22Rv1 (cell line): ENCODE results near the gene TMEM163.

Experiments used
- H3K27ac ChIP-seq: fragments of 450-650 bp; 2 replicates; pipeline ENCODE4 v1.5.1; 2017
- ZFX ChIP-seq: fragments of 450-650 bp; IDR thresholded peaks from 2 replicates; pipeline ENCODE4 v1.6.1; 2017; ENCODE audit warnings: antibody characterized with exemption, borderline replicate concordance
- TF ChIP-seq, protein P1 (sequence below): fragments of 450-650 bp; IDR thresholded peaks from 2 replicates; pipeline ENCODE4 v1.5.1; 2017; ENCODE audit warnings: mild to moderate bottlenecking

Gene TMEM163

DNA sequence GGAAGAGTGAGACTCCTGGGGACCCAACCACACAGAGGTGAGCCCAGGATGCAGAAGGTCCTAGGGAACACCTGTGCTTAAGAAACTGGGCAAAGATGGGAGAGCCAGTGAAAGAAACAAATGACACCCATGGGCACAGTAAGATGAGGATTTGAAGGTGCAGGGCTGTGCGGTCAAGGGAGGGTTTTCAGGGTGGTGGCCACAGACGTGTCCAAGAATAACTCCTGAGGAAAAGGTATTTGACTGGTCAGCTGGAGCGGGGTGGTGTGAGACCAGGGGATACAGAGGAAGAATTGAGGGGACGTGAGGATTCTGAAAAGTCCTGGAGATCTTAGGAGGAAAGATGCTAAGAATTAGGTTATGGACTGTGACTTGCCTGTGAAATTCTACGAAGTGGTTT is 142.9 kb downstream of the TMEM163 start:
- TF ChIP-seq, protein P1, sequence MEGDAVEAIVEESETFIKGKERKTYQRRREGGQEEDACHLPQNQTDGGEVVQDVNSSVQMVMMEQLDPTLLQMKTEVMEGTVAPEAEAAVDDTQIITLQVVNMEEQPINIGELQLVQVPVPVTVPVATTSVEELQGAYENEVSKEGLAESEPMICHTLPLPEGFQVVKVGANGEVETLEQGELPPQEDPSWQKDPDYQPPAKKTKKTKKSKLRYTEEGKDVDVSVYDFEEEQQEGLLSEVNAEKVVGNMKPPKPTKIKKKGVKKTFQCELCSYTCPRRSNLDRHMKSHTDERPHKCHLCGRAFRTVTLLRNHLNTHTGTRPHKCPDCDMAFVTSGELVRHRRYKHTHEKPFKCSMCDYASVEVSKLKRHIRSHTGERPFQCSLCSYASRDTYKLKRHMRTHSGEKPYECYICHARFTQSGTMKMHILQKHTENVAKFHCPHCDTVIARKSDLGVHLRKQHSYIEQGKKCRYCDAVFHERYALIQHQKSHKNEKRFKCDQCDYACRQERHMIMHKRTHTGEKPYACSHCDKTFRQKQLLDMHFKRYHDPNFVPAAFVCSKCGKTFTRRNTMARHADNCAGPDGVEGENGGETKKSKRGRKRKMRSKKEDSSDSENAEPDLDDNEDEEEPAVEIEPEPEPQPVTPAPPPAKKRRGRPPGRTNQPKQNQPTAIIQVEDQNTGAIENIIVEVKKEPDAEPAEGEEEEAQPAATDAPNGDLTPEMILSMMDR: no peak
- TF ChIP-seq ZFX: no peak
- H3K27ac ChIP-seq: no peak overlapping the region

DNA sequence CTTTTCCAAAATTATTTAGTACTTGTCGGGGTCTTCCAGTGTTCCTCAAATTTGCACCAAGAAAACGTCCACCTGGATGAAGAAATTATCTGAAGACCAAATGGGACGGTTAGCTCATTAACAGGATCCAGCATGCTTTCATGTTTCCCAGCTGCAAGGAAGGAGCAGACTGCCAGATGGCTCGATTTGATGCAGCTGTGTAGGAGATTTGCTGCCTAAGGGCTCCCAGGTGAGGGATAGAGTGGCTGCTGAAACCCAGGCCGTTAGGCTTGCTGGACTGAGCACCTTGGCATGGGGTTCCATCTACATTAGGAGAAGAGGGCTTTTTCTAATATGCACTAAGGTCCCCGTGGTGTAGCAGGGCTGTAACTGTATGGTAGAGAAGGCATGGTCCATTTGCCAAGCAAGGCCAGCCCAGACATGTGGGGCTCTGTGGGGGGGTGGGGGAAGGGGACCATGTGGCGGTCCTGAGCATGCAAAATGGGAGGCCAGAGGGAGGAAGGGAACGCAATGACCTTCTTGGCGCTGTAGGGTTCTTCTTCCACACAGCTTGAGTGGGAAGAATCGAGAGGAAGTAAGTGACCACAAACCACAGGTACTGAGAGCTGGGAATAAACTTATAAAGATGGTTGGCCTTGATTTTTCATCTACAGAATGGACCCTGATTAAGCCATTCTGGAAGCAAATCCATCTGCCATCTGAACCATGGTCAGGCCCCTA is 144.0 kb downstream of the TMEM163 start:
- TF ChIP-seq, protein P1: no peak
- no peak for TF ChIP-seq ZFX
- no peak overlapping the region for H3K27ac ChIP-seq

DNA sequence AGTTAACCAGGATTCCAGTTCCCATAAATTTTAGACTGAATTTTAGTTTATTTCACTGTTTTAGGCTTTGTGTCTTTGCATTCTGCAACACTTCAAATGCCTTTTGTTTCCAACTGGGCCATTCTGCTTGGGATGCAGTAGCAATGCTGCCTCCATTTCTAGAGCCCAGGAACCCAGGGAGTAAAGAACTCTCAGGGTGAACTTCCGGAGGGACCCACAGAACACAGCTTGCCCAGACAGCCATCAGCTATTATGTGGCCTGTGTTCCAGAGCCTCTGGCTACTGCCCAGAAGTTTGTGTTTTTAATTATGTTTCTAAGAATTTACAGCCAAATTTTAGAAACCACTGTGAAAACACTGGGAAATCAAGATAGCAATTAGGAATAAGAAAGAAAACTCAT is 145.1 kb downstream of the TMEM163 start:
- H3K27ac ChIP-seq: no peak overlapping the region
- no peak for TF ChIP-seq ZFX
- TF ChIP-seq, protein P1: no peak

DNA sequence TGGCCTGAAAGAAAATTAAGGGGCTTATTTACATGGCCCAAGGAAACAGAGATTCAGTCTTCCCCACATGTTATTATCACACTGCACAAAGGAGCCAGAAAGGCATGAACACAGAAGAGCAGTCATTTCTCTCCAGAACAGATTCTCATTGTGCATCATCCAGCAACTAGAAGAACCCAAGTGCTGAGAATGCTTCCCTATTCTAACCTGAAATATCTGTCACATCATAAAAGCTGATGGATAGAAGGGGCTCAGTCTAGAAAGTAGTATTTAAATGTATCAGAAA is 145.8 kb downstream of the TMEM163 start:
- no peak for TF ChIP-seq ZFX
- TF ChIP-seq, protein P1: no peak
- no peak overlapping the region for H3K27ac ChIP-seq

DNA sequence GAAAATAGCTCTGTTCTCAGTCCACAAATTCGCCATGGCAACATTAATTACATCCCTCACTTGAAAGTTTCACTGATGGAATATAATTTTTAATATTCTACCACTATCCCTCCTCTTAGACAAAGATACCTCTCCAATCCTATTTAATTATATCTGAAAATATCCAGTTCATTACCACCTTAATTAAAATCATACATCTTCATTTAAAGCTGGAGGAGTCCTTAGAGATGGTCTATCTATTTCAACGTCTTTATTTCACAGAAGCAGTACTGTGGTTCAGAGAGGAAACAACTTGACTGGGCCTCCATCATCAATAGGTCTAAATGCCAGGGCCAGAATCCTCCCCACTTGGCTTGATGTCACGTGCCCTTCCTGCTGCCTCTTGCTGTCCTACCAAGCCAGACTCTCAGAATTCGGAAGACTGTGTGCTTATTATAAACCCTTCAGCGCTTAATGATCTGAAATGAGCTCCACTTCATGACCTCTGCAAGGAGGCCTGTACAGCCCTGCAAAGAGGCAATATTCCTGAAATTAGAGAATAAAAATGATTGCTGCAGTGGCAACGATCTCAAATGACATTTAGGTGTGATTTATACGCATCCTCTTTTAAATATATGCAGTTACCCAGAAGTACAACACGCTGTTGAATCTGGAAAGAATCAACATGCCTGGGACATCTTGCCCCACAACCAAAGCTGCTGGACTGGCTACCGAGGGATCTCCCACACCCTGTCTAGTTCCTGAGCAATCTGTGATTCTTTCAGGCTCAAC is 146.3 kb downstream of the TMEM163 start:
- TF ChIP-seq, protein P1: no peak
- no peak for TF ChIP-seq ZFX
- H3K27ac ChIP-seq: no peak overlapping the region

DNA sequence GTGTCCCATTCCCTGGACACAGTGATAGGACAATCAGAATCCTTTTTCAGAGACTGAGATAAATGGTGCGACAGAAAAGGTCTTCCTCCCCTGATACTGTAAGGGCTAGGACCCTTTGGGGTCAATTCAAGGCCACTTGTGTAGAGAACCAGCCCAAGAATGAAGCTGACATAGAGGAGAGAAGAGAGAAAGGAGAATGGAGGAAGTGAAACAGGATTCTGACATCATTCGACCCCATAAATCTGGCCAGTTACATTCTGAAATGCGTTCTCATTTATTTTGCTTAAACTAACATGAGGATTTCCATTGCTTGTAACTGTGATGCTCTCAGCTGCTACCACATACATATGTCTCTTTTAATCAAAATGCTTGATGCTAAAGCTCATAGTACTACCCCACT is 148.1 kb downstream of the TMEM163 start:
- TF ChIP-seq ZFX: no peak
- TF ChIP-seq, protein P1: no peak
- H3K27ac ChIP-seq: no peak overlapping the region

DNA sequence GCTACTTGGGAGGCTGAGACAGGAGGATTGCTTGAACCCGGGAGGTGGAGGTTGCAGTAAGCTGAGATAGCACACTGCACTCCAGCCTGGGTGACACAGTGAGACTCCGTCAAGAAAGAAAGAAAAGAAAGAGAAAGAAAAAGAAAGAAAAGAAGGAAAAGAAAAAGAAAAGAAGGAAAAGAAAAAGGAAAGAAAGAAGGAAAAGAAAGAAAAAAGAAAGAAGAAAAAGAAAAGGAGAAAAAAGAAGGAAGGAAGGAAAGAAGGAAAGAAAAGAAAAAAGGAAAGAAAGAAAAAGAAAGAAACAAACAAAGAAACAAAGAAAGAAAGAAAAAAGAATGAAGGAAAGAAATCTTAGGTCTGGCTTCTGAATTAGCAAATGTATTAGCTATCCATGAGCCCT is 150.4 kb downstream of the TMEM163 start:
- no peak overlapping the region for H3K27ac ChIP-seq
- TF ChIP-seq ZFX: no peak
- TF ChIP-seq, protein P1: no peak
